K562 treated with DMSO at 1 percent for 48 hours (cell line): ENCODE measurements around the gene TTC34. TPM values are rescaled to one million over a fixed set of nuclear protein-coding genes. Genes with fewer than 3 reads are reported as not detected.

Experiments
- total RNA-seq: library from RNA; unstranded; fragments of 300-600 nt; gene quantifications from 2 replicates; pipeline ENCODE4 v1.2.3, GENCODE V29; 2022; ENCODE audit warnings: low replicate concordance; ENCODE audit errors: extremely low read depth

TTC34 gene
- not detected in 2 replicates for total RNA-seq

GRCh38 chr1:2801535-2802291 lies at the start of gene TTC34:
TTC34 (minus strand) TSS chr1:2801693; CDS start chr1:2800827, 866 bp downstream.

GRCh38 chr1:2632561-2633361 lies 168.7 kb downstream of the TTC34 start, which contains the start of gene MMEL1:
MMEL1 (minus strand) TSS chr1:2633016; CDS start chr1:2629484, 3,532 bp downstream.

GRCh38 chr1:2586154-2587070 lies 215.1 kb downstream of the TTC34 start, which contains the start of gene PRXL2B:
PRXL2B (plus strand) TSS chr1:2586777; CDS start chr1:2586886, 109 bp downstream.

Other genes with a start within 250 kb of the TTC34 start
- not detected in 2 replicates for gene TNFRSF14, start 245.3 kb downstream of the TTC34 start, total RNA-seq
- not detected in 2 replicates for gene PRXL2B, start 214.9 kb downstream of the TTC34 start, total RNA-seq
- gene MMEL1, start 168.7 kb downstream of the TTC34 start, total RNA-seq: not detected in 2 replicates
- gene ACTRT2, start 219.8 kb upstream of the TTC34 start, total RNA-seq: not detected in 2 replicates